Activated CD4-positive, alpha-beta T cell treated with anti-CD3 and anti-CD28 coated beads for 1 hour (primary cell): ENCODE measurements around the gene PDE8A.

Source experiments
- DNase-seq: peaks from one replicate; pipeline ENCODE4 v3.0.0-alpha.2; 2020

Gene PDE8A

DNA sequence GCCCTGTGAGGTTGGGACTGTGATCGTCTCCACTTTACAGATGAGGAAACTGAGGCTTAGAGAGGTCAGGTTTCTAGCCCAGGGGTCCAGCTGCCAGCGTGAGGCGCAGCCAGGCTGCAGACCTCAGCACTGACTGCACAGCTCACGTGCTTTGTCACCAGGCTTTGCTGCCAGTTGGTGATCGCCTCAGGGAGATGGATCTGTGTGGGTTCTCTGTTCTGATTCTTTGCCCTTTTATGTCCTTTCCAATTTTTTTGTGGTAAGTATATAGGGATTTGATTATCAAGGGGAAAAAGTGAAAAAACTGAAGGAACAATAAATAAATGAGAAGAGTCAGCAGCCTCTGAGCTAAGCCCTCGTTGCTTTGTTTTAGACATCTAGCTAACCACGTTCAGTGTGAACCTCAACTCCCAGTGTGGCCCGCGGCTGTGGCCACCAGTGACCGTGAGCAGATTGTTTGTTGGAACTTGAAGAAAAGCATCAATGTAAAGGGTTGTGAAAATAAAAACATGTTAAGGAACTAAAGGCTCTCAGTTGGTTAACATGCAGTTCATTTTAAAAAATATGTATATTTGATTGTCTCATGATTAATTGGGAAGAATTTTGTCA lies 117.6 kb downstream of the PDE8A start:
- no peak for DNase-seq

DNA sequence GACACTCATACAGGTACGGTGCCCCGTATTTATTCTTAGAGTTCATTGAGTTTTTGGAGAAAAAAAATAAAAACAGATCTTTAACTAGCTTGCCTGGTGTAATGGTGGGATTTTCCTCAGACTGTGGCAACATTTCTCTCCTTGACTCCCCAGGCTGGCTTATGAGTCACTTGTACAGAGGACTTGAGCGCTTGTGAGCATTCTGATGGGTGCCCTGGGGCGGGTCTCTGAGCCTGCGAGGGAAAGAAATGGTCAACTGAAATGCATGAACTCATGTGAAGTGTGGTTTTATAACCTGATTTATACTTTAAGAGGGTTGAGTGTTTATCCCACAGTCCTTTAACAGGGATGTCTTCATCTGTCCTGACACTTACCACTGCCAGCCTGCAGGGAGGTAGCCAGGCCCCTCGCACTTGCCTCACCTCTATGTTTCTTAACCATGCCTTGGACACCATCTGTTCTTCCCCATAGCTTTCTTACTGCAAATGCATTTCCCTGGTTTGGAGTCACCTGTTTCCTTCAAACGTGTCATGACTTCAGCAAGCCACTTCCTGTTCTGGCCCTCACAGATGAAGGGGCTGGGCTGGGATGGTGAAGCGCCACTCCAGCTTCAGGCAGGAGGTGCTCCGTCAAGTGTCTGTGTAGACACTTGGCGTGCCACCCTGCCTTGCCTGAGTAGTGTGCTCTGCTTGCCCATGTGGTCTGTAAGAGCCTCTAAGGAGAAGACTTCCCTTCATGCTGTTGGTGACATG lies 118.7 kb downstream of the PDE8A start:
- DNase-seq = no peak

DNA sequence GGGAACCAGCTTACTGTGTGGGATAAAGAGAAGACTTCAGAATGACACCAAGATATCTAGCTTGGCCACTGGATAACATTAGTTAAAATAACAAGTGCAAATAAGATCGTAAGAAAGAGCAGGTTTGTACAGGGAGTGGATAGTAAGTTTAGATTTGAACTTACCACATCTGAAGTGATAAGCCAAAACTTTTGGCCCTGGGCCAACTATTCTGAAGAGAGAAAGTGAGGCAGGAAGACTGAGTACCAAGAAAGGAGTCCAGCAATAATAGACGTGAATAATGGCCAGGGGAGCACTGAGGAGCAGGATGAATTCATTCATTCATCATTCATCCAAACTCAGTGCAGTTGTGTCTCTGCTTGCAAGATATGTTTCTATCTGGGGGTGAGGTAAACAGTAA lies 122.9 kb downstream of the PDE8A start:
- DNase-seq = no peak

DNA sequence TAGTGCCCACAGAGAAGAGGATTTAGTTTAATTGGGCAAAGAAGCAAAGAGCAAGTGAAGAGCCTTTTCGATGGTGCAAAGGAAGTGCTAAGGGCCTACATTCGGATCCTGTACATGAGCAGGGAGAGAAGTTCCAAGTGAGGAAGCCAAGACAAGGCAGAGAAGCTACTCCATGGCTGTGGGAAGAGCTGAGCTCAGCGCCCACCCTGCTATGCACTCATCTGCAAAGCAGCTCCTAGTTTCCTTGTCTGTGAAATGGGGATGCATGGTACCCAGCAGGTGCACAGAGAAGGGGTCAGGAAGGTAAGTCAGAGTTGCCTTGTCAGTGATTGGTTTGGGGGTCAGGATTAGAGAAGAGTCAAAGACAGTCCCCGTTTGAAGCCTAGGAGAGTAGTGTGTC lies 126.5 kb downstream of the PDE8A start:
- no peak for DNase-seq

DNA sequence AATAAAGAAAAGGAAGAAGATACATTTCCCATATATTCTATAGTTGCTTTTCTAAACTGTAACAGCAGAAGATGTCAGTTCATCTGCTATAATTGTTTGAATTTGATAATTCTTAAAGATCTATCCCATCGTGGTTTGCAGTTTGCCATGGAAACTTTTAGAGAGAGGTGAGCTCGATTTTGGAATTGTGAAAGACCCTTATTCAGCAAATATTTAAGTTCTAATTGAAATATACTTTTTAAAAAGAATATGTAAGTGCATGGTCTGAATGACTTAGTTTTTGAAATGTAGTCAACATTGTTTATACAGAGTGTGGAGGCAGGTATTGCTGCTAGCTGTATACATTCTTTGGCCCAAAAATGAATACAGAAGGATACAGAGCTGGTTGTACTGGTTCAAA lies 127.7 kb downstream of the PDE8A start:
- no peak for DNase-seq

DNA sequence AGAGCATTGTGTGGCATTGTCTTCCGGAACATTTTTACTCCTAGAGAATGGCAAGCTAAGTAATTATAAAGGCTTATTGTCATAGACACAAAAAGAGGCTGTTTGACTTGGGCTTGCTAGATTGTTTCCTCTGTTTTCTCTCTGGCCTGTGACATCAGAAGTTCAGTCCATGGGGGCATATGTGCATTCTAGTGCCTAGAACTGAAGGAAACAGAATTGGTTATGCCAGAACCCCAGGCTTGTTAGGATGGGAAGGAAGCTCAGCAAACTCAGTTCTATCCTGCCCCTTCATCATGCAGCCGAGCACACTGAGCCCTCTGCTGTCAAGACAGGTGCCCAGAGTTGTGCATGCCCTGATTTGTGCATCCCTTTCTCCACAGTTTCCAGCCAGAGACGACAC lies 131.3 kb downstream of the PDE8A start:
- no peak for DNase-seq

DNA sequence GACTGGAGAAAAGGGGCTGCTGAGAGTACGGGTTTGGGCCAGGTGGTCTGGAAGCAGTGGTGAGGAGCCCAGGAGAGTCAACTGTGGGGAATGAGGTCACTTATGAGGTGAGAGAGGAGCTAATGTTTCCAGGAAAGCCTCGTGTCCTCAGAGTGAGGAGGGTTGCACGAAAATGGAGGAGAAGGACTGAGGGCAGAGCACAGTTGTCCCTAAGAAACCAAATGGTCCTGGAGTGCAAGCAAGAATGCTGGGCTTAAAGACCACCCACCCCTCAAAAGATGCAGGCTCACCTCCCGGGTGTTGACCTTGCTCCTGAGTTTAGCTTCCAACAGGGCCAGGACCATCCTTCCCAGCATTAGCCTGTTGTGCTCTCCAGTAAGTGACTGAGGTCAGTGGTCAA lies 133.2 kb downstream of the PDE8A start:
- DNase-seq = no peak

DNA sequence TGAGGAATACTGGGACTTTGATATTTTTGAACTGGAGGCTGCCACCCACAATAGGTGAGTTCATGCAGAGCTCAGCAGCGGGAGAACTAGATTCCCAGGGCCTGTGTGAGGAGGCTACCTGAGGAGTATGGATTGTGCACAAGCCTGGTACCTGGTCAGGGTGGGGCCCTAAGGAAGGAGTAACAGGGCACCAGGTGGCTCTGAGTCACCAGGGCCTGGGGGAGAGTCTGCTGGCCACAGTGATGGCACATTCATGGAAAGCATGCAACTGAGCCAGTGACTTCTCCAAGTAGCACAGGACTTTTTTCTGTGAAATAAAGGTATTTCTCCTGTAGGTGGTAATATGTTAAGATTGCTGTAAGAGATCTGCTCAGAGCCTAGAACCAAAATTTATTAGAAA lies 134.4 kb downstream of the PDE8A start:
- no peak for DNase-seq

DNA sequence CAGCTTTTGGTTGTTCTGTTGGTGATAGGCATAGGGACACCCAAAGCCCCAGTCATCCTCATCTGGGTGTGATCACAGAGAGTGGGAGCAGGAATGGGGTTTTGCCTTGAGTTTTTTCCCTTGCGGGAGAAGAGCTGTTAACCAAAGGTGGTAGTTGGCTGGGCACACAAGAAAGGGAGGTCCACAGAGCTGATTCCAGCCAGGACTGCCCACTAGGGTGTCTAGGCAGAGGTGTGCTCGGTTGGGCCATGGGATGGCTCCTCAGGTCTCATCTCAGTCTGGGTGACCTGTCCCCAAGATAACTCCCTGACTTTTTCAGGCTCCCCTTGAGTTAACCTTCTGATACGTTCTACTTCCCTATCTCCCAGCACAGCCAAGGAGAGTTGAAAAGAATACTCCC lies 134.8 kb downstream of the PDE8A start:
- DNase-seq = no peak

DNA sequence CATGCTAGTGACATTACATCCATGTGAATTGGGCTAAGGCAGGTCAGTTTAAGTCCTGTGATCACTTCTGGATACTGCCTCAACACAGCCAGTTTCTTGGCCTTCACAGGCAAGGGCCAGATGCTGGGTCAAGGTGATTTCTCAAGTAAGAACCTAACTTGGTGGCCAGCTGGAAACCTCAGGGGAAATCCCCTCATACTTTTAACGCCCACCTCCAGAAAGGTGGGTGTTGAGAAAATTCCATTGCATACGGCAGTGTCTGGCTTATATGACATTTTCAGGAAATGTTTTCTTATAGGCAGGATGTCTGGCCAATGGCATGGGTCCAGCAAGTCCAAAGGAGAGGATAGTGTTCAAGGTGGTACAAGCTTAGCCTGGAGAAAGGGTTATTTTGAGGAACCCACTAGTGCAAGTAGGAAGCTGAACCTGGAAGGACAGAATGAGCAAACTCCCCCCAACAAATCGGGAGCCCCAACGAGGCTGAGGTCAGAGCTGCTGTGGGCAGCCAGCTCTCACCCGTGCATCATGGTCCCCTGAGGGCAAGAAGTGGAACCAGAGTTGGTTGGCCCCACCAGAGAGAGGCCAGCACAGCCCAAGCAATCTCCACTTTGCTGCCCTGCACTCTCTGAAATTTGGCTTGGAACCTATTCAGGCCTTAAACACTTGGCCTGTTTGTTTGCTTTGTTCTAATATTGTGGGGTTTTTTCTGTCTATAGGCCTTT lies 135.4 kb downstream of the PDE8A start:
- no peak for DNase-seq

DNA sequence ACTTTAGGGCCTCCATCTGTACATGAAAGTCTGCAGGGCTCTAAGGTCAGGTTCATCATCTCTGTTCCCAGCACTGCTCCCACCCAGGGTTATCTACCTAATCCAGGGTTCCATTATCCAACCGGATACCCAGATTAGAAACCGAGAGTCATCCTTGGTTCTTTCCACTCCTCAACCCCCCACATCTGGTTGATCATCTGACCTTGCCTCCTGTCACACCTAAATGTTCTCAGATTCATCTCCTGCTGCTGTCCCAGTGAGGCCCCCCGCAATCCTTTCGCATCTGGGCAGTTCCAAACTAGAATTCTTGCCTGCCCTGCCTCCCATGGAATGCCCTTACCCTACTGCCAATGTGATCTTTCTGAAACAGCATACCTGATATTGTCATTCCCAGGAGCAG lies 136.5 kb downstream of the PDE8A start:
- no peak for DNase-seq

DNA sequence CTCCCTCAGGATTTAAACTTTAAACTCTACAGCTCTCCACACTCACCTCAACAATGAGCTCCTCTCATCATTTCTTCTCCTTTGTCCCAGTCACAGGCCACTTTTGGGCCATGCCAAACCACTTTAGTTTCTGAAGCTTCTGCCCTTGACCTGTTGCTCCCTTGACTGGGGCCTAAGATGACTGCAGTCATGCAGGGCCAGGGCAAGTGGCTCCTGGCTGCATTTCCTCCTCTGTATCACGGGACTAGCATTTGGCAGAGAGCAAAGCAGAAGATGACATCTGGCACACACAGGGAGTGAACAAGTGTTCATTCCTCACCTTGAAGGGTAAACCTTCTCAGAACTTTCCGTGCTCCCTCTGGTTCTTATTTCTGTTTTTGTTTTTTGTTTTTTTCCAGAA lies 136.9 kb downstream of the PDE8A start:
- DNase-seq = no peak

DNA sequence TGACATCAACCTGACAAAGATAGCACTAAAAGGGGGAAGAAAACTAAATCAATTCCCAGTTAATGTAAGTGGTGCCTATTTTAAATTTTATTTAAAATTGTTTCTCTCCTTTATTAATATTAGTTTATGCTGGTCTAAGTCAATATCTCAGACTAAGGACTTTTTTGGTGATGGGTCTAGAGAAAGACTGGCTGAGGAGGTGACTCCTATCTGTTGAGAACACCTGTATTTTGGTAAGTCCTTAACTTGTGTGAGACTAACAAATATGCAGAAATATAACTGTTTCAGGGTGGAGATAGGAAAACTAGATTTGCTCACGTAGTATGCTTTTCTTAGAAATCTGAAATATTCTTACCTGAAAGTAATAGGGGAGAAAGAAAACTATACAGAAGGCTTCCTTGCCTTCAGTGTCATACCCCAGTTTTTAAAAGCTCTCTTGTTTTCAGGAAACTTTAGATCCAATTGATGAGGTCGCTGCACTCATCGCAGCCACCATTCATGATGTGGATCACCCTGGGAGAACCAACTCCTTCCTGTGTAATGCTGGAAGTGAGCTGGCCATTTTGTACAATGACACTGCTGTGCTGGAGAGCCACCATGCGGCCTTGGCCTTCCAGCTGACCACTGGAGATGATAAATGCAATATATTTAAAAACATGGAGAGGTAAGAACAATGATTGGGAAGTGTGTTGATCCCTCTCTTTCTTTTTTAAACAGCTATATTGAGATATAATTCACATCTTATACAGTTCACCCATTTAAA lies 138.9 kb downstream of the PDE8A start:
- DNase-seq = no peak

DNA sequence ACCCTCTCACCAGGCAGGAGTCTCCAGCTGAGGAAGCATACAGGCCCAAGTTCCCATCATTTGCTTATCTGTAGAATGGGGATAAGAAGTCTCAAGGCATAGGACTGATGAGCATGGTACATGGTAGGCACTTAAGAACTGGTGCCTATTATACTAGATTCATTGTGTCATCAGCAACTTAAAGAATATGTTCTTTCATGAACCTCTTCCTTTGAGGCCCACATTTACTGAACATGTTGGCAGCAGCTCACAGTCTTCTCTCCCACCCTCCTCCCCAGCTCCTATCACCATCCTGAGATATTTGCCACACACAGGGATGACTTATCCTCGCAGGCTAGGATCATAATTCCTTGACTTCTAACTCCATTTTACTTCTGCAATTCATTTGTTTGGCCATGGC lies 142.5 kb downstream of the PDE8A start:
- no peak for DNase-seq

DNA sequence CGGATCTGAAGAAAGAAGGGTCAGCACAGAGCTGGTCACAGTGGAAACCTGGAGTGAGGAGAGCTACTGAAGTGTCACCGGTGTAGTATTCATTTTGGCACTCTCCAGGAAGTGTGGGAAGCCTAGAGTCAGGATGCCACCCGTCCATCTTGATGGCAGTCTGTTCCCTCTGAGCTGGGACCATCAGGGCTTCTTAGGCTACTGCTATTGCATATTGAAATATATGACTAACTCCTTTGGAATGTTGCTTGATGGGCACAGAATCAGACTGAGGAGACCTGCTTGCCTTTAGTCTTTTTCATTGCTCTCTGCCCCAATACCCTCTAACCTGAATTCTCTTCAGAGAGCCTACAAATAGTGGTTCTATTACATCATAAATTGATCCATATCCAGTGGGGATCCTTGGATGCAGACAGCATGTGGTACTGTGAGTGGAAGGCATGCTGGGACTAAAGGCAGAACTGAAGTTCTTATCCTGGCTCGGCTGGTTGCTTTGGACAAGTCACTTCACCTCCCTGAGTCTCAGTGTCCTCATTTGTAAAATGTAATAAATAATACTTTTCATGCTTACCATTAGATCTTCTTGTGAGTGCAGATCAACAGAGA lies 143.5 kb downstream of the PDE8A start:
- DNase-seq = no peak

DNA sequence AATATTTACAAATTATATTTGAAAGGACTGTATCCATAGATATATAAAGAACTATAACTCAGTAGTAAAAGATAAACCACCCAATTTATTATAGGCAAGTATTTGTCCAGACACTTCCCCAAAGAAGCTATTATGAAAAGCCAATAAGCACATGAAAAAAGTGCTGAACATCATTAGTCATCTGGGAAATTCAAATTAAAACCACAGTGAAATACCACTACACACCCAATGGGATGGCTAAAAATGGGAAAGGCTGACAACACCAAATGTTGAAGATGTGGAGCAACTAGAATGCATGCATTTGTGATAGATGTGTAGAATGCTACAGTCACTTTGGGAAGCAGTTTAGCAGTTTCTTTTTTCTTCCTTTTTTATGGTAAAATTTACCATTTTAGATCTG lies 147.0 kb downstream of the PDE8A start:
- DNase-seq = no peak

DNA sequence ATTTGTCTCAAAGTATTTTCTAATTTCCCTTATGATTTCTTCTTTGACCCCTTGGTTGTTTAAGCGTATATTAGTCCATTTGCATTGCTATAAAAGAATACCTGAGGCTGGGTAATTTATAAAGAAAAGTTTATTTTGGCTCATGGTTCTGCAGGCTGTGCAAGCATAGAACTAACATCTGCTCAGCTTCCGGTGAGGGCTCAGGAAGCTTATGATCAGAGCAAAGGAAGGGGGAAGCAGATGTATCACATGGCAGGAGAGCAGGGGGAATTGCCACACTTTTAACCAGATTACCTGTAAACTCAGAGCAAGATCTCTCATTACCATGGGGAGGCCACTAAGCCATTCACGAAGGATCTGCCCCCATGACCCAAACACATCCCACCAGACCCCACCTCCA lies 148.2 kb downstream of the PDE8A start:
- no peak for DNase-seq

DNA sequence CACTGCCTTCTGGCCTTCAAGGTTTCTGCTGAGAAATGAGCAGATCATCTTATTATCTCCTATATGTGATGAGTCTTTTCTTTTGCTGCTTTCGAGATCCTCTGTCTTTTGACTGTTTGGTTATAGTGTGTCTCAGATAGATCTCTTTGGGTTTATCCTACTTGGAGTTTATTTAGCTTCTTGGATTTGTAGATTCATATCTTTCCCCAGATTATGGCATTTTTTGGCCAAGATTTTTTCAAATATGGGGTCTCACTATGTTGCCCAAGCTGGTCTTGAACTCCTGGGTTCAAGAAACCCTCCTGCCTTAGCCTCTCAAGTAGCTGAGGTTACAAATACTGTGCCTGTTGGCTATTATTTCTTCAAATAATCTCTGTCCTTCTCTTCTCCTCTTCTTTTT lies 150.3 kb downstream of the PDE8A start:
- no peak for DNase-seq

DNA sequence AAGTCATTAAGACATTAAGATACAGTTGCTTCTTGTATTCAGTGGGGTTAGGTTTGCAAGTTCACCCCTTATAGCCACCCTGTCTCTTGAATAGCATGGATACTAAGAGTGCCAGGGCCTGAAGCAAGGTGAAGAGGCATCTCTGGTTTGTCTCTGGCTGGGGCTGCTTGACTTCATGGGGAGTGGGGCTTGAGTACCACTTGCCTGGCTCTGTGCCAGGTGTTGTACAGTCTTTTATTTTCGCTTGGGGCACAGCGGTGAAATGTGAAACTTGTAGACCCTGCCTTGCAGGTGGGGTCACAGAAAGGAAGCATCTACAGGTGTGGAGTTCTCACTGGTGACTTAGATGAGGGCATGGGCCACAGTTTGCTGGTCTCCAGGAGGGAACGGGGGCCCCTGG lies 152.1 kb downstream of the PDE8A start:
- DNase-seq = no peak

DNA sequence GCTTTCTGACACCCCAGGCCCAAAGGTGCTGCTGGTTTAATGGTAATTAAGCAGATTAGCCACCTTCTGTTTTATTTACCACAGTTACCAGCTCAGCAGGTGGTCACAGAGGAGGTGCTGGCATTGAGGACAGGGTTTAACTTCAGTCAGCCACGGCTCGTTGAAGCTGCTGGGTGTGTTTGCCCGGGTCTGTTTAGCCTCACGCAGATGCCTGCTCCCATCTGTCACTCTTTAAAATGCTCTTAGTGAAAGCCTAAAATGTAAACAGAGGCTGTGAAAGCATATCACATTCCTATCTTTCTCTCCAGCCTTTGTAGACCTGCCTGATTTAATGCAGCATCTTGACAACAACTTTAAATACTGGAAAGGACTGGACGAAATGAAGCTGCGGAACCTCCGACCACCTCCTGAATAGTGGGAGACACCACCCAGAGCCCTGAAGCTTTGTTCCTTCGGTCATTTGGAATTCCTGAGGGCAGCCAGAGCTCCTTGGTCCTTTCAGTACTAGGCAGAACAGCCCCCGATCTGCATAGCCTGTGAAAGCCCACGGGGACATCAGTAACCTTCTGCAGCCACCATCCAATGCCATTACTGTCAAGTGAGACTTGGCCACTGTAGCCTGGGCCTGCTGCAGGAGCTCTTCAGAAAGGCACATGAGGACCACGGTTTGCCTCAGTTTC lies 156.0 kb downstream of the PDE8A start:
- DNase-seq = no peak

DNA sequence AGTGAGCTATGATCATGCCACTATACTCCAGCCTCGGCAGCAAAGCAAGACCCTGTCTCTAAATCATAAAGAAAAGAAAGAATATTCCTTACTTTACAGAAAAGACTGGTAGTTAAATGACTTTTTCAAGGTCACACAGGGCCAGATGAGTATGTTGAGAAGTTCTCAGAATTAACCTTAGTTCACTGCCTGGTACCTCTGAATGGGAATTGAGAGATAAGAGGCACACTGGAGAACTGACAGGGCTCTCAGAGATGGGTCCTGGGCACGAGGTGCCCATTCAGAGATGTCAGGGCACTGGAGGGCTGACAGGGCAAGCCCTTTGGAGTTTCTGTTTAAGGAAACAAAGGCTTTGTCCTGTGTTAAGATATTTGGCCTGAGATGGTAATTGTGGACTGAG lies 157.7 kb downstream of the PDE8A start:
- no peak for DNase-seq

DNA sequence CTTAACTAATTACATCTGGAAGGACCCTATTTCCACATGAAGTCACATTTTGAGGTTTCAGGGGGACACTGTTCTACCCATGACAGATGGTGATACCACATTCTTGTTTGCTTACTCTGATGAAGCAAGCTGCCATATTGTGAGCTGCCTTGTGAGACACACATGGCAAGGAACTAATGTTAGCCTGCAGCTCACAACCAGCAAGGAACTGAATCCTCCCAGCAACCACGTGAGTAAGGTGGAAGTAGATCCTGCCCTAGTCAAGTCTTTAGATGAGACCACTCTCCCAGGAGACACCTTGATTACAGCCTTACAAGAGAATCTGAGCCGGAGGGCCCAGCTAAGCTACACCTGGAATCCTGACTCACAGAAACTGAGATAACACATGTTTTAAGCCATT lies 160.1 kb downstream of the PDE8A start:
- DNase-seq = no peak

DNA sequence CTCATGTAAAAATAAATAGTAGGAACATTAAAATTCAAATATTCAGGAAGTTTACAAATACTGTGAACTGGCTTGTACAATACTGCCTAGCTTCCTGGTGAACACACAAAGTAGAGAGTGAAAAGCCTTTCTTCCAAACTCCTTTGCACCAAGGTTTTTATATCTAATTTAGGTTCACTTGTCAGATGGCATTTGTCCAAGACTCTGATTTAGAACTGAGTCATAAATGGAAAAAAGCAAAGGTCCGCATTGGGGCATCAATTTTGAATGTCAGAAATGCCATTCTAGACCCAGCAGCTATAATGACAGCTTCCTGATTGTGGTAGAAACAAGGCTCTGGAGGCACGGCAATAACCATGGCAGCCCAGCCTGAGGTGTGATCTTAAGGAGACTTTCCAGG lies 160.7 kb downstream of the PDE8A start:
- DNase-seq = no peak
